ENCODE data around the gene FILIP1L. TPM values are rescaled to one million over a fixed set of nuclear protein-coding genes. Genes with fewer than 3 reads are reported as not detected.

FILIP1L gene
- polyA plus RNA-seq, 4 donors, result 17.6 to 24.4 (median 22.2) TPM

DNA sequence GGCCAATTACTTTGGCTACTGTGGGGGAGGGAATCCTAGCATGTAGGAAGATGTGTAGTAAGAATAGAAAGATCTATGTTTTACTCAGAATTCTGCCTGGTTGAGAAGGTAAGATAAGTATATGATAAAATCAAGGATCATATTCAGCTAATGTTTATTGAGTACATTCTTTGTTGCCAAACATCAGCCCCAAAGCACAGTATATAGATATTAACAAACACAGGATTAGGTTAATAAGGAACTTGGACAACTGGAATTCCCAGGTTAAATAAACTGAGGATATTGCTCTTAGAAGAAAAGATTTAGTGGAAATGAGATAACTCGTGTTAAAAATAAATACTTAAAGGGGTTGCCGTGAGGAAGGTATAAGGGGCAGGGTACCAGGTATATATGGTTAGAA, 129.6 kb downstream of the FILIP1L start:
- DNase-seq (ENCODE audit: low read depth in 4 of 4, low spot score in 3 of 4), result no peak

DNA sequence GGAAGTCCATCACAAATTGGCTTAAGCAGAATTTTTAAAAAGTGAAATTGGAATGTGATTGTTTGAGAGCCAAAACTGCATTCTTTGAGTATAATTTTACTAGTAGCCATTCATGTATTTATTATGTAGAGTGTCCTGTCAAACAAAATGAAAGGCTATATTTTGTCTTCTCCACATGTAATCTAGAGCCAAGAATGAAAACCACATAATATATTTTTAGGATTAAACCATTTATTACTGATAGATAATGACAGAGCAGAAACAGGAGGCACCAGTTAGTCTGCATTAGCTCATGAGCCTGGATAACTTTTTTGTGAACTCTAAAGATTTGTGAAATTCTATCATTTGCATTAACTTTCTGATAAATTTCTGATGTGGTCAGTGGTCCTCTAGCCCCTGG, 130.2 kb downstream of the FILIP1L start:
- no peak for DNase-seq (ENCODE audit: low read depth in 4 of 4, low spot score in 3 of 4)

DNA sequence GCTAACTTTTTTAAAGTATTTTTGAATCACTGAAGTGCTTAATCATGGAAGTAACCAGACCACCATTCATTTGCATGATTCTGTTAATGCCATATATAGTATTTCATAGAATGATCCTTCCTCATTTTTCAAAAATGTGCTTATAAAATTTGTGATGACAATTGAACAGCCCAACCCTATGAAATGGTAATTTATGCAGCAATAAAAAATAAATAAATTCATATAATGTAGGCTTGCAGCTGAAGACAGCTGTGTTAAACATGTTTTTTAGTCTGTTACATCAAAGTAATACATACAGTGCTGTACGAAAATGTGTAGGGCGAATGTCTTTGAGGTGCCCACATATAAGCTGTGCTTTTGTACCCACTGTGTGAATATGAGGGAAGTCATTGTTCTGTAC, 131.7 kb downstream of the FILIP1L start:
- no peak for DNase-seq (ENCODE audit: low read depth in 4 of 4, low spot score in 3 of 4)

DNA sequence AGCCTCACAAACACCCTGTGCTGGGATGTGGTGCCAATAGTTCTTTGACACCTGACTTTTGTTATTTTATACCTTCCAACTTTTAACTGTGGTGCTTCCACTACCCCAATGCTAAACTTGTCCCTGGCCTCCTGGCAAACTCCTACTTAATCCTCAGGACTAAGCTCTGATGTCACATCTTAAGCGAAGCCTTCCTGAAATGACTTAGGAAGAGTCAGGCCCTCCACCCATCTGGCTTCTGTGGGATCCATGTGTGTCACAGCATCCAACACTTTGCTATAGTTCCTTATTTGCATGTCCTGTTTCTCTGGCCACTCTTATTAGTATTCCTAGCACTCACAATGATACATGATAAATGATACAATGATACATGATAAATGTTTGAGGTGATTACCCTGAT, 133.2 kb downstream of the FILIP1L start:
- no peak for DNase-seq (ENCODE audit: low read depth in 4 of 4, low spot score in 3 of 4)

DNA sequence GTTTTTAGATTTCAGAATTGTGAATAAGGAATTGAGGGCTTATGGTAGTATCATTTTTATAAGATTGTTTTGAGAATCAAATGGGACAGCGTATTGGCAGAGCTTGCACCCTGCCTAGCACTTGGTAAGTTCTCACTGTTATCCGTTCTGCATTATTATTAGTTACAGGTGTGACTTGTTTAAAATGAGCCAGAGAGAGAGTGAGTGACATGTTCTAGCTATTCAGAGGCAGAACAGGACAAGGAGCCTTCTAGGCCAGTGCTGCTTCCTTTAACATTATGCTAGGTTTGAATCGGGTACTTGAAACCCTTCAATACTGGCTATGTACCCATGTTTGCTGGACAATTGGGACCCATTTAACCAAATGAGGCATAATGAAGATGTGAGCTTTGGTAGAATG, 133.7 kb downstream of the FILIP1L start:
- DNase-seq (ENCODE audit: low read depth in 4 of 4, low spot score in 3 of 4), result no peak

DNA sequence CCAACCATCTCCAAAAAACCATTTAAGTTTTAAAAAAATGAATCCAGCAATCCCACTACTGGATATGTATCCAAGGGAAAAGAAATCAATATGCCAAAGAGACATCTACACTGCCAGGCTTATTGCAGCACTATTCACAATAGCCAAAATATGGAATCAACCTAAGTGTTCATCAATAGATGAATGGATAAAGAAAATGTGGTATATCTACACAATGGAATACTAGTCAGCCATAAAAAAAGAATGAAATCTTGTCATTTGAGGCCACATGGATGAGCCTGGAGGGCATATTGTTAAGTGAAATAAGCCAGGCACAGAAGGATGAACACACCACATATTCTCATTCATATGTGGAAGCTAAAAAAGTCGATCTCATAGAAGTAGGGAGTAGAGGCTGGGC, 136.1 kb downstream of the FILIP1L start:
- DNase-seq (ENCODE audit: low read depth in 4 of 4, low spot score in 3 of 4), result no peak

DNA sequence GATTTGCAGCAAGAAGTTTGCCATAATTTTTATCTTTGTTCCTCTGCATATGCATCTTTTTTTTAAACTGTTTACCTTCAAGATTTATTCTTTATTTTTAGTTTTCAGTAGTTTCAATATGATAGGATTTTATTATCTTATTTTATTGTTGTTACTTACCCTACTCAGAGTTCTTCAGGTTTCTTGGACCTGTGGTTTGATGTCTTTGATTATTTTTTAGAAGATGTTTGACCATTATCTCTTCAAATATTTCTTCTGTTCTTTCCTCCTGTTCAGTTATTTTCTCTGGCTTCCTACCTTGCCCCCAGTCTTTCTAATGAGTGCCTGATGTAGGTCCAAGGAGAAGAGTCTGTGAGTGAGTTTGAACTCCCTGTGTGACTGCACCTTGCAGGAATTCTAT, 137.7 kb downstream of the FILIP1L start:
- no peak for DNase-seq (ENCODE audit: low read depth in 4 of 4, low spot score in 3 of 4)

DNA sequence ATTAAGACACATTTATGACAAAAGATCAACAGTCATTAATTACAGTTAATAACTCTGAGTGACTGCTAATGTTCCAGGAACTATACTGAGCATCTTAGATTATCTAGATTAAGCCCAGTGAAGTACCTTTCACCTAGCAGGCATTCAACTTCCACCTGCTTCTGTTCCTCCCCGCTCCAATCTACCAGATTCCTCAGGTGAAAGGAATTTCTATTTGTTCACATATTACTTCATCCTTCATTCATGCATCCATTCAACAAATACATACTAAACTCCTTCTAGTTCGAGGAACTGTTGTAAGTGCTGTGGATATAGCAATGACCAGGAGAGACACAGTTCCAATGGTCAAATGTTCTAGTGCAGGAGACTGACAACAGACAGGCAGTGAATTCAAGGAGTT, 139.3 kb downstream of the FILIP1L start:
- no peak for DNase-seq (ENCODE audit: low read depth in 4 of 4, low spot score in 3 of 4)

DNA sequence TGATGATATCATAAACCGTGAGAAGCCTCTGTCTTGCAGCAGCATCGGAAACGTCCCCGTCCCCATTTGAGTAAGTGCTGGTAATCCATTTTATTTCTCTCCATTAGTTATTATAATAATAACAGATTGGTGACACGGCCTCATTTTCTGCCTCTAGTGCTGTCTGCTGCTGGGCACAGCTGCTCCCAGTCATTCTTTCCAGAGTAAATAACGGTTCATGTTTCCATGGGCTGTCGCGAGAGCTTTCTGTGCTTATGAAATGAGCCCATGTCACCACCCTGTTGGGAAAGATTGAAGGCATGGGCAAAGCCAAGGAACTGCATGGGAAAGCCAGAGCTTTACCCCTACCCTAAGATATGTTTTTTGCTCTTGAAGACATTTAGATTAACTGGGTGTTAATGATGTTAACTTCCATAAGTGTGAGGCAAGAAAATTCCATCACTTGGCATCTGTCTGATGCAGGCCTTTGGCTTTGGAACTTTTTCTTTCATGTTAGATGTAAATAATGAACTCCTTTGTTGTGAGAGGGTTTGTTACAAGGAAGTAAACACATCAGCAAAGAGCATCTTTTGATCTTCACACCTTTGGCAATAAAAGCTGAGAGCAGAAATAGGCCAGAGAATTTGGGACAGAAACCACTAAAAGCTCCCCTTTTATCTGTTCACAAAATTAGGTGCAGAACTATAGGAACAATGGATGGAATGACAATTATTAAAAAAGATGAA, 141.8 kb downstream of the FILIP1L start:
- no peak for DNase-seq (ENCODE audit: low read depth in 4 of 4, low spot score in 3 of 4)

DNA sequence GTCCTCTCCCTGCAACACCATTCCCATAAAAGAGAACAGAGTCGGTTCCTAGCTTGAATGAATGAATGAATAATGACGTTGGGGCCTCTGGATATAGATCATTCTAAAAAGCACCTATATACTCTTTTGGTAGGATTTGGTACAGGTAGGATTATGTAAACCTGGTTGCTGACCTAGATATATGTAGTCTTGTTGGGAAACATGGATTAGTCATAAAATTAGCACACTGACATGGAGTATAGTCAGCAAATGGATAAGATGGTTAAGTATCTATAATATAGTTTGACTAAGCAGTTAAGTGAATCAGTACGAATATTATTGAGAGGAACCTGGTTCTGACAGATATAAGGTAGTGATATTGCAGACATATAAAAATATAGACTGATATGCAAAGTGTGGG, 142.5 kb downstream of the FILIP1L start:
- no peak for DNase-seq (ENCODE audit: low read depth in 4 of 4, low spot score in 3 of 4)

DNA sequence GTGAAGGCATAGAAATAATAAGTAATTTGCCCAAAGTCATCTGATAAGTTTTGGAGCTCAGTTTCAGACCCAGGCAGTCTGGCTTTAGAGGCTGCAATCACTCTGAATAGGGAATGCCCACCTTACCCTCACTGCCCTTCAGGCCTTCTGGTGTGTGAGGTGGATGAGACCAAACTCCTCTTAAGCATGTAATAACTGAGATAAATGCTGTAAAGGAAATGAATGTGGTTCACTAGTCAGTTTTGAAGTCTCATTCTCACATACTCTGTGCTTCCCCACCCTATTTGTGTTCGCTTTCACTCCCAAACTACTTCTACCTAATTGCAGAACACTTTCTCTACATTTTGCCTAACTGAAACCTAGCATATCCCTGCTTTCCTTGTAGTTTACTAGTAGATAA, 144.1 kb downstream of the FILIP1L start:
- no peak for DNase-seq (ENCODE audit: low read depth in 4 of 4, low spot score in 3 of 4)

DNA sequence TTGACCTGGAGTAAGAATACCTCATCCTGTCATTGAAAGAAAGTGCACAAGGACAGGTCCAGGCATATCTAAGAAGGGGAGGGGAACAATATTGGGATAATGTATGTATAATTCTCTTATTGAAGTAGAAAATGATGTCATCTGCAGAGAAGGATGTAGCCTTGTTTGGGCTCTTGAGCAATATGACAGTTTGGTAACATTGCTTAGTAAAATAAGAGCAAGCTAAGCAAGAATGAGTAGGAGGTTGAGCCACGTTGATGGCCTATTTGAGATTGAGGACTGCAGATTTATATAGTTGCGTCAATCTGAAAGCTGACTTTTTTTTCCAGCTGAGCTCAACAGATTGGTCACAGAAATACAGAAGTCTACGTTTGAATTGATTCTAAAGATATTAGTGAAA, 145.2 kb downstream of the FILIP1L start:
- DNase-seq (ENCODE audit: low read depth in 4 of 4, low spot score in 3 of 4), result no peak

DNA sequence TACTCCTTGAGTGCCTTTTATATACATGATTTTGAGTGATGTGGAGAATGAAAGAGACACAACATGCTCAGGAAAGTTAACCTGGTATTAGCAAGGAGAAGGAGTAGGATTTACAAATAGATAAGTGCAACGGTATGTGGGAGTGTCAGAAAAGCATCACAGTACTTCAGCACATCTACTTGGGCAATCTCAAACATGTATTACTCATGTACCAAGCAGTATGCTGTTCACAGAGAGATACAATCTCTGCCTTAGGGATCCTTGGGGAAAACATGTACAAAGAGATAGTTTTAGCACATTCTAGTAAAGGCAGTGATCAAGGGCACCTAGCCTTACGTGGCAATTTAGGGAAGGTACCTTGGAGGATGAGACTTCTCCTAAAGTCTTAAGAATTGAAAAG, 146.5 kb downstream of the FILIP1L start:
- DNase-seq (ENCODE audit: low read depth in 4 of 4, low spot score in 3 of 4), result no peak

DNA sequence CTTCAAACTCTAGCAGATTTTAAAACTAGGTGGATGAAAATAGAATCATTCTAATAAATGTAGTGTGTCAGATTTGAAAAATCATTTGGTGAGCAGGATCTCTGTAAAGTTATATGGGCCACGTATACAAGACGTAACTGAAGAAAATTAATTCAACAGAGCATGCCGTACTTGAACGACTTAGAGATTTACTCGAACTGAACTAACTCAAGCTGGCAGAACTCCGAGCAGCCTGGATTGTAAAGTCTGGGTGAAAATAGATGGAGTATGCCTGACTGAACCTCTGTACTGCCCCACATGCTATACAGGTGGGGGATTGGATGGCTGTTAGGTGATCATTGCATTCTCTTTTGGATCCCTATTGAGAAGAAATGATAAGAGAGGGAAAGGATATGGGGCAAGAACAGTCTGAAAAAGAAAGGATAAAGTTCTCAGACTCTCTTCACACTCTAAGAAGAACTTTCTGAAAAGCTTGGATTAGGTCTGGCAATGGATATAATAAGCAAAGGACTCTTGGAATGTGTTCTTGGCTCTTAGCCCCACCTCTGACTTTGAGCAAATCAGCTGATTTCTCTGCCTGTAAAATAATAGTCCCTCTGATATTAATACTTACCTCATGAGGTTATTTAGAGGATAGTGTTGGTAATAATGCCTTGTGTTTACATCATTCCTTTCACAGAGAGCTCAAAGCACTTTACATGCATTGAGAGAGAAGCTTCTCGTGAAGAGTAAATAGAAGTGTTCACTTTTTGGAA, 147.5 kb downstream of the FILIP1L start:
- no peak for DNase-seq (ENCODE audit: low read depth in 4 of 4, low spot score in 3 of 4)

DNA sequence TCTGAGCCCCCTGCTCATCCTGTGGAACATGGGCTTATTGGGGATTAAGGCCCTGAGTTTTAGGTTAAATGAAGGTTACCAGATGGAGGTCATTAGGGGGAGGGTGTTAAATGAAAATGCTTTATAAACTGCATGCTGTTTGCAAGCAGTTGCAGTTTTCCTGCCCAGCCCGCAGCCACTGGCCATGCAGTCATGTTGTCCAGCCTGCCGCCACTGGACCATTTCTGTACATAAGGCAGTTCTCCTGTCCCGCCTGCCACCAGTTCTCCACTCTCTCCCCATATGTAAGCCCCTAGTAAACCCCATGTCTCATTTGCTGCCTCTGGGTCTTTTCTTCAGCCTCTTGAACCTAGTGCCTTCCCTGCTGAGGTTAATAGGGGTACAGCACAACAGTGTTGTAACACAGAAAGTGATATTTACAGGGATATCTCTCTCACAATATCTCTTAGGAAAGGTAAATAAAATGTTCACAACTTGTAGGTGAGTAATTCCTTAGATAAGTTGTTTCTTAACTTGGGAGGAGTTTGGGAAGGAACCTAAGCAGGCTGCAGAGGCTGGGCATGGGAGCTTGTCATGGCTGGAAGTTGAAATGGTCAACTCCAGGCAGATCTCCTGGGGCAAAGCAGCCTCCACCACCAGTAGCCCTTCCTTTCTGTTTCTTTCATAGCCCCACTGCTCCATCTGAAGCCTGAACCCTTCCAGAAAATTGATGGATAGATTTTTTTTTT, 148.5 kb downstream of the FILIP1L start:
- no peak for DNase-seq (ENCODE audit: low read depth in 4 of 4, low spot score in 3 of 4)

DNA sequence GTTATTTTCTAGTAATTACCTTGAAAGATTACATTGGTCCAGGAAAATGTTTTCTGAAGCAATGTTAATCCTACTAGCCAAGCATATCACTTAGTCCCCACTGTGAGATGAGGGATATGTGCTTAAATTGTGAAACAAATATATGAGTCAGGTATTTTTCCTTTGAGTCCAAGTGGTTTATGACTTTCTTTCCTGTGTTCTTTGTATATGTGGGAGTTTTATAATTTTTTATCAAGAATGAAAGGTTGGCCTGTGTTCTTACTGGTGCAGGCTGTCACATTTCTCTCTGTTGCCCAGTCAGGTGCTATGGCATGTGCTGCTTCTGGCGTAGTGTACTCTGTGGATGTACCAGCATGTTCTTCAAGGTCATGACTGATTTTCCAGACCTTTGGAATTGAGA, 149.2 kb downstream of the FILIP1L start:
- no peak for DNase-seq (ENCODE audit: low read depth in 4 of 4, low spot score in 3 of 4)

DNA sequence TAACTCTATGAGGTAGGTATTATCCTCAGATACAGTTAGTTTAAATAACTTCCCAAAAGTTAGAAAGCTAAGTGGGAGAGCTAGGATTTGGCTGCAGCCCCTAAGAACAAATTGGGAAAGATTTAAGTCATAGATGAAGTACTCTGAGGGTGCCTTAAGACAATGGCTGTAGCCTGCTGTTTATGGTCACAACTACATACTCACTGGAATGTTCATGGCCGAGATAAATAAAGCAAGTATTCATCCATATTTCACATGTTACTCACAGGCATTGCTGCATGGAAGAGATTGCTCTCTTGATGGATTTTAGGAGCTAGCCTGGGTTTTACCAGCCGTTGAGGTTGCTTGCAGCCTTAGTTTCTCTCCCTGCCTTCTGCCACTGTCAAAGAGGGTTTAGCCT, 151.6 kb downstream of the FILIP1L start:
- DNase-seq (ENCODE audit: low read depth in 4 of 4, low spot score in 3 of 4), result no peak

DNA sequence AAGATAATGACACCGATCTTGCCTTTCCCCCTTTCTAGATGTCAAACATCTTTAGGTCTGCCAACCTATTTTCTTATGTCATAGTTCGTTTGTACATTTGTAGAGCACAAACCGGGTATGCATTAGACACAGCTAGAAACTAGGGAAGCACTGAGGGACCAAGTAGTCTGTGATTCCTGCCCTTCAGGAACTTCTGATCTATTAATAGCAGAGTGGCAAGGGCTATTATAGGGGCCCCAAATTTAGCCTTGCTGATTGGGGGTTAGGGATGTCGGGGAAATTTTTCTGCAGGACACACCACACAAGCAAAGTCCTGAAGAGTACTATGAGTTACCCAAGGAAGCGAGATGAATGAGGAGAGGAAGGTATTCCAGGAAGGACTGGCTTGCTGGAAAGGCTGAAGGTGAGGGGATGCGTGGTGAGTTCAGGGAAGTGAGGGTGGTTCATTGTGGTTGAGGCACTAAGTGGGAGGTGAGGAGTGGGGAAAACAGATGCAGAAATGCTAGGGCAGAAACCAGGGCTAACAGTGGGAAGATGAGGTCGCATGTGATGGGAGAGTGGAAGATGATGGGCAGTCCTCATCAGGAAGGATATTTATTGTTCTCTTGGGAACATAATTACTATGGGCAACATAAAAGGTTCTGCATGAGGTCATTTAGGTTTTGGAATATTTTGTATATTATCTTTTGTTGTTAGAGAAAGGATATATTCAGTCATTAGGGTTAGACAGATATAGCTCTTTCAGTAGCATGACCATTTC, 152.4 kb downstream of the FILIP1L start:
- no peak for DNase-seq (ENCODE audit: low read depth in 4 of 4, low spot score in 3 of 4)

DNA sequence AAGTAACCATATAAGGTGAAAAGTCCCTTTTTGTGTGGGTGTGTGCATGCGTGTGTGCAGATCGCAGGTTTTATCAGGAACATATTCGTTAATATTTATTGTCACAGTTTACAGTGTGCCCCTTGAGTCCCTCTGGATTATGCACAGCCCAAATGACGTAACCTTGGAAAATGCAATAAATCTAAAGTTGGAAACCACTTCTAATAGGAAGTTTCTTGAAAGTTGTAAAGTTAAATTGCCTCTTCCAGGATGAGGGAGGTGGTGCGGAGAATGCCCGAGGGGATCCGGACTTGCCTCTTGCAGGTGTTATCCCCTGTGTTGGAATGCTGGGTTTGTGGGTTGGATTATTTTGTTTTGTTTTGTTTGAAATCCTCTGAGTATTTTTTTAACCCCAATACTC, 153.4 kb downstream of the FILIP1L start:
- peak in 3 of 4 donors; percentile 35 to 56 (median 51) for DNase-seq (ENCODE audit: low read depth in 4 of 4, low spot score in 3 of 4)

DNA sequence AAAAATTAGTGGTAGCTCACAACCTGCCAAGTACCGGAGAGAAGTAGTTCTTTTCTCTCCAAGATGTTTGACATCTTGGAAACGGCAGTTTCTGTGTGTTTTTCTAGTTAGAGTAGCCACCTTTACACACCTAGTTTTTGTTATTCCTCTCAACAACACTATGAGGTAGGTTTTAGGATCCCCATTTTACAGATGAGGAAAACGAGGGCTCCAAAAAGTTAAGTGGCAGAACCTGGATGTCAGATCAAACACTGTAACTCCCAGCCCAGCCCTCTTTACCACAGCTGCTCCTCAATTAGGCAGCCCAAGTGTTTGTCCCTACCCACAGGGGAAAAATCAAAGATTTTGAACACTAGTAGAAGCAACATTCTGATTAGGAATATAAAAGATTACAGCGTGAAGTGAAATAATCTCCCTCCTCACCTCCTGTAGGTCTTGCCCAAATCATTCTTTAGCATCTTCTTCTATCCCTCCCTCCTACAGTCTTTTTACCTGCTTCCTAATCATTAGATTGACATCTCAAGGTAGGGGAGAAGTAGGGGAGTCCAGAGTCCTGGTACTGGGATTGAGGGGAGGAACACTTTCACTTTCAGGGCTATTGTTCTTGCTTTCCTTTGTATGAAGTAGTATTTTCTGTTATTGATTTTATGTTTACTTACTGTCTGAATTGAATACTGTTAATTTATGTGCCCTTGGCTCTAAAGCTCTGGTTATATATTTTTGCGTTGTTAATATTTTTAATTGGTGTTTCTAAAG, 154.0 kb downstream of the FILIP1L start:
- DNase-seq (ENCODE audit: low read depth in 4 of 4, low spot score in 3 of 4), result no peak

Measured in right renal pelvis (tissue), 4 donors.